HFF-Myc (cell line): Measurements from ENCODE around the gene CD200.

ENCODE experiments used
- DNase-seq: peaks from one replicate; pipeline ENCODE4 v3.0.0-alpha.2; 2011; ENCODE audit warnings: low read depth; ENCODE audit errors: extremely low read depth
- H3K4me3 ChIP-seq: replicated peaks from 2 replicates; pipeline ENCODE4 v1.5.1; 2011; ENCODE audit warnings: low read depth, mild to moderate bottlenecking, control low read depth, low read length
- TF ChIP-seq, protein P1 (sequence below): IDR thresholded peaks from 2 replicates; pipeline ENCODE4 v1.5.1; 2012; ENCODE audit warnings: mild to moderate bottlenecking, low read depth, low read length, control low read depth; ENCODE audit errors: missing control alignments

Gene CD200, protein sequence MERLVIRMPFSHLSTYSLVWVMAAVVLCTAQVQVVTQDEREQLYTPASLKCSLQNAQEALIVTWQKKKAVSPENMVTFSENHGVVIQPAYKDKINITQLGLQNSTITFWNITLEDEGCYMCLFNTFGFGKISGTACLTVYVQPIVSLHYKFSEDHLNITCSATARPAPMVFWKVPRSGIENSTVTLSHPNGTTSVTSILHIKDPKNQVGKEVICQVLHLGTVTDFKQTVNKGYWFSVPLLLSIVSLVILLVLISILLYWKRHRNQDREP

DNA sequence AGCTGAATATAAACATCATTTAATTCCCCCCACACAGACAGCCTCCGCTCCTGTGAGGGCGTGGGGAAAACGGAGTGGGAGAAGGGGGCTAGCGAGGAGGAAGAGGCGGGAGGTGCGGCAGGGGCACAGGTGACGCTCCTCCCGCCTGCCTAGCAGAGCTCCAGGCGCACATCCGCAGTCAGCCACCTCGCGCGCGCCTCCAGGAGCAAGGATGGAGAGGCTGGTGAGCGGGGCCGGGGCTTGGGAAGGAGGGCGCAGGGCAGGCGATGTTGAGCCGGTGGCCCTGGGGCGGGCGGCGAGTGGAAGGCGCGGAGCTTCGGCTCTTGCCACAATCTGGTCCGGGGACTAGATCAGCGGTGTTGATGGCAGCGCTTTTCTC lies at the start of gene CD200:
TSS of gene CD200 (plus strand) at position 155 of the 379 bp plus-strand sequence. CDS start at position 212, 57 bp downstream.
- TF ChIP-seq, protein P1, sequence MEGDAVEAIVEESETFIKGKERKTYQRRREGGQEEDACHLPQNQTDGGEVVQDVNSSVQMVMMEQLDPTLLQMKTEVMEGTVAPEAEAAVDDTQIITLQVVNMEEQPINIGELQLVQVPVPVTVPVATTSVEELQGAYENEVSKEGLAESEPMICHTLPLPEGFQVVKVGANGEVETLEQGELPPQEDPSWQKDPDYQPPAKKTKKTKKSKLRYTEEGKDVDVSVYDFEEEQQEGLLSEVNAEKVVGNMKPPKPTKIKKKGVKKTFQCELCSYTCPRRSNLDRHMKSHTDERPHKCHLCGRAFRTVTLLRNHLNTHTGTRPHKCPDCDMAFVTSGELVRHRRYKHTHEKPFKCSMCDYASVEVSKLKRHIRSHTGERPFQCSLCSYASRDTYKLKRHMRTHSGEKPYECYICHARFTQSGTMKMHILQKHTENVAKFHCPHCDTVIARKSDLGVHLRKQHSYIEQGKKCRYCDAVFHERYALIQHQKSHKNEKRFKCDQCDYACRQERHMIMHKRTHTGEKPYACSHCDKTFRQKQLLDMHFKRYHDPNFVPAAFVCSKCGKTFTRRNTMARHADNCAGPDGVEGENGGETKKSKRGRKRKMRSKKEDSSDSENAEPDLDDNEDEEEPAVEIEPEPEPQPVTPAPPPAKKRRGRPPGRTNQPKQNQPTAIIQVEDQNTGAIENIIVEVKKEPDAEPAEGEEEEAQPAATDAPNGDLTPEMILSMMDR, result no peak
- H3K4me3 ChIP-seq, result peak within 1 kb of the TSS; percentile 15
- no peak for DNase-seq

- no peak for DNase-seq
- TF ChIP-seq, protein P1, result no peak
- no peak overlapping the region for H3K4me3 ChIP-seq
These were observed 43.9 kb upstream of the CD200 start for GRCh38 chr3:112289011-112289410.

GRCh38 chr3:112293368-112294321 lies 39.3 kb upstream of the CD200 start, which contains the start of gene SLC9C1:
Gene SLC9C1, minus strand, starts transcription at chr3:112294216. Its CDS starts 7,425 bp downstream, at chr3:112286791.
- DNase-seq, result peak; percentile 52
- TF ChIP-seq, protein P1, result peak; percentile 58
- peak within 1 kb of the TSS; percentile 32 for H3K4me3 ChIP-seq

- TF ChIP-seq, protein P1, result no peak
- no peak for DNase-seq
- no peak overlapping the region for H3K4me3 ChIP-seq
These were observed 35.2 kb upstream of the CD200 start for GRCh38 chr3:112297714-112298113.

- no peak for DNase-seq
- no peak overlapping the region for H3K4me3 ChIP-seq
- TF ChIP-seq, protein P1, result no peak
These were observed 34.2 kb upstream of the CD200 start for GRCh38 chr3:112298781-112299180.

DNA sequence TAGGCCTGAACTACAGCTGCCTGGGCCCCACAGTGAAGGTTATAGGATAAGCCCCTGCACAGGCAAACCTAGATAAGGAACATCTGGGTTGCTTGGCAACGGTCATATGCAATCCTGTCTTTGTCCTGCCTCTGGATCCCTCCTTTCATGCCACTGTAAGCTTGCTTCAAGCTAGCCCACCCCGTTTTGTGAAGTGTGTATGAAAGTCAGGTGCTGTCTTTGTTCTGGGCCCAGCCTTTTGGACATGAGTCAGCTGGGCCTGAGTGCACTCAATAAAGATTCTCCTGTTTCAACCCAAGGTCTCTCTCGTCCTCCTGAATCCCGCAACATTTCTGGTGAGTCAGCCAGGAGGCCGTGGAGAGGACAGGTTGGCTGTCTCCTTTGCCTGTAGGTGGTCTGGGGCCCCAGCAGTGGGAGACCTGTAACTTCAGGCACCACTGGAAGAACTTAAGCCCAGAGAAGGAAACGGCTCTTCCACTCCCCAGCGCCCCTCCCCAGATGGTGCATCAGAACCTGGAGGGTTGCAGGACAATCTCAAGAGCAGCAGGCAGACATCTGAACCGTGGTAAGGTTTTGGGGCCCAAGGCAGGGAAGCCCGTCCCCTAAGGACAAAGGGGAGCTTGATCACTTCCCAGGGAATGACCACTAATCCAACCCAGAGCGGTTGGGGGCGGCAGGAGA lies 30.7 kb upstream of the CD200 start:
- DNase-seq, result no peak
- H3K4me3 ChIP-seq, result no peak overlapping the region
- TF ChIP-seq, protein P1, result no peak
